GM18499 (cell line): ENCODE data around the gene RABGAP1L.
A peak's percentile ranks its signal among the peaks of the same experiment; 100 is the strongest.

Experiments
- ATAC-seq: cut with Tn5 transposase; IDR thresholded peaks from one replicate; pipeline ENCODE4 v1.9.1; 2021; ENCODE audit warnings: moderate number of reproducible peaks; ENCODE audit not compliant: insufficient read depth, unreplicated experiment

The RABGAP1L gene

GRCh38 chr1:174194461-174194860 lies 35.1 kb downstream of the RABGAP1L start:
- no peak for ATAC-seq

GRCh38 chr1:174197088-174197487 lies 37.8 kb downstream of the RABGAP1L start:
- ATAC-seq = no peak

GRCh38 chr1:174197547-174197946 lies 38.2 kb downstream of the RABGAP1L start:
- no peak for ATAC-seq

- ATAC-seq = no peak
Measured at GRCh38 chr1:174198202-174198601, 38.9 kb downstream of the RABGAP1L start.

- no peak for ATAC-seq
Measured at GRCh38 chr1:174200746-174201145, 41.4 kb downstream of the RABGAP1L start.

GRCh38 chr1:174204697-174205308 lies 45.5 kb downstream of the RABGAP1L start:
- peak; percentile 43 for ATAC-seq

GRCh38 chr1:174206148-174206836 lies 47.0 kb downstream of the RABGAP1L start:
- no peak for ATAC-seq

GRCh38 chr1:174209347-174210187 lies 50.2 kb downstream of the RABGAP1L start:
- peak; percentile 47 for ATAC-seq

GRCh38 chr1:174211486-174211885 lies 52.2 kb downstream of the RABGAP1L start:
- ATAC-seq = no peak

- ATAC-seq = no peak
Measured at GRCh38 chr1:174215766-174216165, 56.4 kb downstream of the RABGAP1L start.

- no peak for ATAC-seq
Measured at GRCh38 chr1:174217248-174217647, 57.9 kb downstream of the RABGAP1L start.

GRCh38 chr1:174217787-174218574 lies 58.7 kb downstream of the RABGAP1L start:
- ATAC-seq = no peak

- ATAC-seq = no peak
Measured at GRCh38 chr1:174218983-174219382, 59.7 kb downstream of the RABGAP1L start.

- no peak for ATAC-seq
Measured at GRCh38 chr1:174219606-174220370, 60.5 kb downstream of the RABGAP1L start.

- ATAC-seq = no peak
Measured at GRCh38 chr1:174221681-174222080, 62.4 kb downstream of the RABGAP1L start.

GRCh38 chr1:174222166-174222949 lies 63.0 kb downstream of the RABGAP1L start:
- ATAC-seq = no peak

- ATAC-seq = no peak
Measured at GRCh38 chr1:174224641-174225040, 65.3 kb downstream of the RABGAP1L start.

GRCh38 chr1:174225499-174226204 lies 66.3 kb downstream of the RABGAP1L start:
- no peak for ATAC-seq
